ENCODE results near the gene JAZF1.

The JAZF1 gene

GRCh38 chr7:27955011-27955410, 225.6 kb downstream of the JAZF1 start:
- DNase-seq (ENCODE audit: low read depth): no peak
- no peak for TF ChIP-seq CTCF (IDR thresholded peaks at IDR 0.05; ENCODE audit: low read length, missing control alignments)
- H3K4me3 ChIP-seq (replicated peaks; ENCODE audit: low read depth, low read length): no peak overlapping the region

GRCh38 chr7:27953777-27954176, 226.8 kb downstream of the JAZF1 start:
- TF ChIP-seq CTCF (IDR thresholded peaks at IDR 0.05; ENCODE audit: low read length, missing control alignments): no peak
- DNase-seq (ENCODE audit: low read depth): no peak
- no peak overlapping the region for H3K4me3 ChIP-seq (replicated peaks; ENCODE audit: low read depth, low read length)

- H3K4me3 ChIP-seq (replicated peaks; ENCODE audit: low read depth, low read length): no peak overlapping the region
- no peak for DNase-seq (ENCODE audit: low read depth)
- no peak for TF ChIP-seq CTCF (IDR thresholded peaks at IDR 0.05; ENCODE audit: low read length, missing control alignments)
These were observed 227.2 kb downstream of the JAZF1 start for GRCh38 chr7:27953361-27953760.

- TF ChIP-seq CTCF (IDR thresholded peaks at IDR 0.05; ENCODE audit: low read length, missing control alignments): no peak
- no peak overlapping the region for H3K4me3 ChIP-seq (replicated peaks; ENCODE audit: low read depth, low read length)
- peak; percentile 21 for DNase-seq (ENCODE audit: low read depth)
These were observed 227.9 kb downstream of the JAZF1 start for GRCh38 chr7:27952456-27953285.

GRCh38 chr7:27950123-27950522, 230.5 kb downstream of the JAZF1 start:
- DNase-seq (ENCODE audit: low read depth): no peak
- no peak overlapping the region for H3K4me3 ChIP-seq (replicated peaks; ENCODE audit: low read depth, low read length)
- no peak for TF ChIP-seq CTCF (IDR thresholded peaks at IDR 0.05; ENCODE audit: low read length, missing control alignments)

- H3K4me3 ChIP-seq (replicated peaks; ENCODE audit: low read depth, low read length): no peak overlapping the region
- no peak for TF ChIP-seq CTCF (IDR thresholded peaks at IDR 0.05; ENCODE audit: low read length, missing control alignments)
- no peak for DNase-seq (ENCODE audit: low read depth)
These were observed 231.7 kb downstream of the JAZF1 start for GRCh38 chr7:27948861-27949260.
